A549 (cell line): ENCODE data around the gene FKBP4.
A peak's percentile ranks its signal among the peaks of the same experiment; 100 is the strongest.

Experiments used
- JUN ChIP-seq, 2 experiments: fragments of >200 bp; sonication (Bioruptor Twin); formaldehyde crosslinking; IDR thresholded peaks; 2 replicates in 1 of 2; 3 replicates in 1 of 2; pipeline ENCODE4 v1.6.1; 2016 to 2017
- JUNB ChIP-seq: fragments of >200 bp; sonication (Bioruptor Twin); formaldehyde crosslinking; IDR thresholded peaks from 2 replicates; pipeline ENCODE4 v1.6.1; 2016
- TFCP2L1 ChIP-seq: fragments of 250-450 bp; sonication (Bioruptor Pico); IDR thresholded peaks from 2 replicates; pipeline ENCODE4 v1.5.0; 2021; ENCODE audit warnings: mild to moderate bottlenecking
- TF ChIP-seq, protein P1 (sequence below): fragments of >200 bp; sonication (Bioruptor Twin); formaldehyde crosslinking; IDR thresholded peaks from 3 replicates; pipeline ENCODE4 v1.5.1; 2016

GRCh38 chr12:2783936-2784600 is 10.7 kb upstream of the FKBP4 start:
- TF ChIP-seq JUN (IDR thresholded peaks at IDR 0.05) (no peak), JUNB (no peak), TFCP2L1 (no peak)
- TF ChIP-seq, protein P1, sequence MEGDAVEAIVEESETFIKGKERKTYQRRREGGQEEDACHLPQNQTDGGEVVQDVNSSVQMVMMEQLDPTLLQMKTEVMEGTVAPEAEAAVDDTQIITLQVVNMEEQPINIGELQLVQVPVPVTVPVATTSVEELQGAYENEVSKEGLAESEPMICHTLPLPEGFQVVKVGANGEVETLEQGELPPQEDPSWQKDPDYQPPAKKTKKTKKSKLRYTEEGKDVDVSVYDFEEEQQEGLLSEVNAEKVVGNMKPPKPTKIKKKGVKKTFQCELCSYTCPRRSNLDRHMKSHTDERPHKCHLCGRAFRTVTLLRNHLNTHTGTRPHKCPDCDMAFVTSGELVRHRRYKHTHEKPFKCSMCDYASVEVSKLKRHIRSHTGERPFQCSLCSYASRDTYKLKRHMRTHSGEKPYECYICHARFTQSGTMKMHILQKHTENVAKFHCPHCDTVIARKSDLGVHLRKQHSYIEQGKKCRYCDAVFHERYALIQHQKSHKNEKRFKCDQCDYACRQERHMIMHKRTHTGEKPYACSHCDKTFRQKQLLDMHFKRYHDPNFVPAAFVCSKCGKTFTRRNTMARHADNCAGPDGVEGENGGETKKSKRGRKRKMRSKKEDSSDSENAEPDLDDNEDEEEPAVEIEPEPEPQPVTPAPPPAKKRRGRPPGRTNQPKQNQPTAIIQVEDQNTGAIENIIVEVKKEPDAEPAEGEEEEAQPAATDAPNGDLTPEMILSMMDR: peak; percentile 72
